GM12801 (cell line): ENCODE data around the gene BMPR1A.

Source experiments
- TF ChIP-seq, protein P1 (sequence below): IDR thresholded peaks from one replicate; pipeline ENCODE4 v1.5.1; 2011; ENCODE audit warnings: control low read depth; ENCODE audit not compliant: insufficient read length; ENCODE audit errors: extremely low read depth

Gene BMPR1A

DNA sequence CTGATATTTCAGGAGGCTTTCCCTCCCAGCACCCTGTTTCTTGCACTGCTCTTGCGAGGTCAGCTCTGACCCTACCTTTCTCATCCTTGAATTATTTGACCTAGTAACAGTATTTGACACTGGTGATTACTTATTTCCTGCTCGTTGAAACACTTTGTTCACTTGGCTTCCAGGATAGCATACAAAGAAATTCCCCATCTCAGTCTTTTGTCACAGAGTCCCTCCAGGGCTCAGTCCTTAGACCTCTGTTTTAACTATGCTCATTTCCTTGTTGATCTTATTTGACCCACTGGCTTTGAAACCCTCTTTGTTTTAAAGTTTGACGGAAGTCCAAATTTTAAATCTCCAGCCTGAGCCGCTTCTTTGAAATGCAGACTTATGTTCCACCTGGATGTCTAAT lies 29.9 kb downstream of the BMPR1A start:
- TF ChIP-seq, protein P1, sequence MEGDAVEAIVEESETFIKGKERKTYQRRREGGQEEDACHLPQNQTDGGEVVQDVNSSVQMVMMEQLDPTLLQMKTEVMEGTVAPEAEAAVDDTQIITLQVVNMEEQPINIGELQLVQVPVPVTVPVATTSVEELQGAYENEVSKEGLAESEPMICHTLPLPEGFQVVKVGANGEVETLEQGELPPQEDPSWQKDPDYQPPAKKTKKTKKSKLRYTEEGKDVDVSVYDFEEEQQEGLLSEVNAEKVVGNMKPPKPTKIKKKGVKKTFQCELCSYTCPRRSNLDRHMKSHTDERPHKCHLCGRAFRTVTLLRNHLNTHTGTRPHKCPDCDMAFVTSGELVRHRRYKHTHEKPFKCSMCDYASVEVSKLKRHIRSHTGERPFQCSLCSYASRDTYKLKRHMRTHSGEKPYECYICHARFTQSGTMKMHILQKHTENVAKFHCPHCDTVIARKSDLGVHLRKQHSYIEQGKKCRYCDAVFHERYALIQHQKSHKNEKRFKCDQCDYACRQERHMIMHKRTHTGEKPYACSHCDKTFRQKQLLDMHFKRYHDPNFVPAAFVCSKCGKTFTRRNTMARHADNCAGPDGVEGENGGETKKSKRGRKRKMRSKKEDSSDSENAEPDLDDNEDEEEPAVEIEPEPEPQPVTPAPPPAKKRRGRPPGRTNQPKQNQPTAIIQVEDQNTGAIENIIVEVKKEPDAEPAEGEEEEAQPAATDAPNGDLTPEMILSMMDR: no peak

DNA sequence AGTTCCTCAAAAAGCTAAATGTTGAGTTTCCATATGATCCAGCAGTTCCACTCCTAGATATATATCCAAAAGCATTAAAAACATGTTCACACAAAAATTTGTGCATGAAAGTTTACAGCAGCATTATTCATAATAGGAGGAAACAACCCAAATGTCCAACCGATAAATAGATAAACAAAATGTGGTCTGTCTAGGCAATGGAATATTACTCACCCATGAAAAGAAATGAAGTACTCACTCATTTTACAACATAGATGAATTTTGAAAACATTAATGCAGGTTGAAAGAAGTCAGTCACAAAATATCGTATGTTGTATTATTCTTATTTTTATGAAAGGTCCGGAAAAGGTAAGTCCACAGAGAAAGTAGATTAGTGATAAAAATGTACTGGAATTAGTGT lies 34.0 kb downstream of the BMPR1A start:
- TF ChIP-seq, protein P1: no peak

- TF ChIP-seq, protein P1: no peak
These were observed 36.2 kb downstream of the BMPR1A start for GRCh38 chr10:86792461-86793167.

DNA sequence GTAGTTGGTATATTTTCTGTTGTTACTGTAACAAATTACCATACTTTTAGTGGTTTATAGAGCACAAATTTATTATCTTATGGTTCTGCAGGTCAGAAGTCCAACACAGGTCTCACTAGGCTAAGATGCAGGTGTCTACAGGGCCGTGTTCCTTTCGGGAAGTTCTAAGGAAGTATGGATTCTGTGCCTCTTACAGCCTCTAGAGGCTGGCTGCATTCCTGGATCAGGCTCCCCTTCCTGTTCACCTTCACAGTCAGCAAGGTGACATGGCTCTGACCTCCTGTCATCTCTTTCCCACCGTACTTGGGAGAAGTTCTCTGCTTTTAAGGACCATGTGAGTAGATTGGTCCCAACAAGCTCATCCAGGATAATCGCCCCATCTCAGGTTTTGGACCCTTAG lies 37.3 kb downstream of the BMPR1A start:
- TF ChIP-seq, protein P1: no peak

GRCh38 chr10:86795353-86795752 lies 38.9 kb downstream of the BMPR1A start:
- TF ChIP-seq, protein P1: no peak

GRCh38 chr10:86798025-86798424 lies 41.6 kb downstream of the BMPR1A start:
- TF ChIP-seq, protein P1: no peak

DNA sequence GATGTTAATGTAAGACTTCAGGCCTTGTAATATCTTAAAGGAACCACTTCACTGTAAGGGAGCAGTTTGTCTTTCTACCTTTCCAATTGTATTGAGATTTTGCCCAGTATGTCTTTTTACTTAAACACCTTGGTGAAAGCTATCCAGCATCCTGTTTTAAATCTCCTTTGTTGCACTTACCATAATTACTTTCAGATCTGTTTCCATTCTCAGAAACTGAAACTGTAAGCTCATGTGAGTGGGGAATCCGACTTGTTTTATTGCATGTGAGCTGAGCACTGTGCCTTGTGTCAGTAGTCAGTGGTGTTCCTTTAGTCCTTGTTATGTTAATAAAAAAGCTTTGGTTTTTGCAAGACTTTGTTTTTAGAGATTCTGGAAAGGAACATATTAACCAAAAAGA lies 42.2 kb downstream of the BMPR1A start:
- TF ChIP-seq, protein P1: no peak
